Panc1 (cell line): Measurements from ENCODE around the gene MEGF11. TPM values are rescaled to one million over a fixed set of nuclear protein-coding genes. Genes with fewer than 3 reads are reported as not detected.

Experiments used
- ATAC-seq: fragments of 200-7000 bp; cut with Tn5 transposase; 2 replicates; pipeline ENCODE4 v1.9.1; 2020; ENCODE audit warnings: mild to moderate bottlenecking, moderate library complexity
- BruUV-seq: library from RNA; stranded (reverse); fragments of 400-500 nt; replicated peaks from 2 replicates; lab custom pipeline; 2021; lab: Mats Ljungman, UMichigan
- CTCF ChIA-PET: fragments of 300-600 bp; sonication (Branson Sonifier 250); formaldehyde crosslinking; loops from one replicate; lab custom pipeline; 2022; ENCODE audit warnings: antibody characterized with exemption; lab: Charles Lee
- POLR2A ChIA-PET: fragments of 300-600 bp; sonication (Branson Sonifier 250); formaldehyde crosslinking; loops from one replicate; lab custom pipeline; 2022; ENCODE audit warnings: antibody characterized with exemption; lab: Charles Lee
- DNase-seq: peaks from one replicate; pipeline ENCODE4 v3.0.0-alpha.2; 2010; ENCODE audit warnings: low read depth, low spot score
- H3K27ac ChIP-seq: 2 replicates; pipeline ENCODE4 v1.5.1; 2011; ENCODE audit warnings: mild to moderate bottlenecking, low read length, inconsistent platforms
- H3K27me3 ChIP-seq: fragments of 200-500 bp; sonication (Bioruptor generic); 2 replicates; pipeline ENCODE4 v1.6.0; 2014; ENCODE audit warnings: low read length, inconsistent platforms; ENCODE audit not compliant: control insufficient read depth, insufficient read depth
- H3K36me3 ChIP-seq: fragments of 200-500 bp; sonication (Bioruptor generic); 2 replicates; pipeline ENCODE4 v1.5.1; 2014; ENCODE audit warnings: inconsistent platforms, mild to moderate bottlenecking, low read length, moderate library complexity; ENCODE audit not compliant: control insufficient read depth, insufficient read depth
- H3K4me1 ChIP-seq: 2 replicates; pipeline ENCODE4 v1.5.1; 2011; ENCODE audit warnings: inconsistent platforms, mild to moderate bottlenecking, low read length, moderate library complexity; ENCODE audit not compliant: control insufficient read depth, insufficient read depth
- H3K4me3 ChIP-seq, 2 experiments: 2 replicates each; pipeline ENCODE4 v1.5.1; 2011 to 2012; ENCODE audit warnings: low read depth in 2 of 2, low read length in 2 of 2, mild to moderate bottlenecking in 2 of 2, inconsistent platforms in 1 of 2, moderate library complexity in 1 of 2
- H3K9me3 ChIP-seq: fragments of 200-500 bp; sonication (Bioruptor generic); 2 replicates; pipeline ENCODE4 v1.5.1; 2014; ENCODE audit warnings: low read depth, mild to moderate bottlenecking, inconsistent platforms, low read length, moderate library complexity; ENCODE audit not compliant: control insufficient read depth, insufficient read depth
- CTCF ChIP-seq: fragments of 450-650 bp; IDR thresholded peaks from 2 replicates; pipeline ENCODE4 v1.5.1; 2017; ENCODE audit warnings: mild to moderate bottlenecking
- POLR2AphosphoS5 ChIP-seq: IDR thresholded peaks from 2 replicates; pipeline ENCODE4 v1.6.1; 2012; ENCODE audit warnings: mild to moderate bottlenecking, low read depth, low read length, moderate library complexity
- REST ChIP-seq, 2 experiments: IDR thresholded peaks; 2 replicates each; pipeline ENCODE4 v1.6.1; 2011 to 2012; ENCODE audit warnings: low read depth in 2 of 2, control low read depth in 1 of 2, low read length in 1 of 2, mild to moderate bottlenecking in 1 of 2, moderate library complexity in 1 of 2; ENCODE audit not compliant: insufficient read depth in 1 of 2
- SIN3A ChIP-seq: IDR thresholded peaks from 2 replicates; pipeline ENCODE4 v1.6.1; 2012; ENCODE audit warnings: low read depth, mild to moderate bottlenecking, low read length, moderate library complexity, borderline replicate concordance; ENCODE audit not compliant: insufficient read depth
- TCF7L2 ChIP-seq: IDR thresholded peaks from 2 replicates; pipeline ENCODE4 v1.6.1; 2011; ENCODE audit warnings: mild to moderate bottlenecking, low read depth, low read length, inconsistent platforms
- in situ Hi-C: cut with HindIII; loops from 2 replicates; pipeline ENCODE4 v1.10.0; 2016; ENCODE audit warnings: low sequenced_read_pairs, low pct_unique_long_range_greater_than_20kb
- intact Hi-C: fragments of 100-400 bp; cut with micrococcal nuclease; formaldehyde crosslinking; loops from one replicate; pipeline ENCODE4 v1.10.0; 2022; ENCODE audit not compliant: unreplicated experiment
- total RNA-seq: library from RNA; stranded (reverse); gene quantifications from one replicate; pipeline ENCODE4 v1.2.1, GENCODE V29; 2021; ENCODE audit not compliant: unreplicated experiment

Gene MEGF11
- total RNA-seq, 1 experiment from 2014 or later: 0.95 TPM

- Histone ChIP-seq H3K27me3 (peaks cover 11% of the 10 kb centered on the region), H3K9me3 (no peaks in the 10 kb centered on the region), H3K27ac (no peak overlapping the region), H3K36me3 (no peaks in the 10 kb centered on the region), H3K4me1 (no peaks in the 10 kb centered on the region; the same call in 1 of the 2 replicates), H3K4me3 (no peak overlapping the region)
- DNase-seq (no peak), ATAC-seq (no peak)
- no TSS peak for BruUV-seq
- TF ChIP-seq CTCF (no peak), SIN3A (no peak), POLR2AphosphoS5 (no peak), TCF7L2 (no peak), REST (IDR thresholded peaks at IDR 0.05; ENCODE audit: insufficient read depth in 1 of 2, low read depth in 2 of 2, low read length in 1 of 2) (no peak)
- CTCF ChIA-PET: no interaction called here
- POLR2A ChIA-PET: interaction anchor here (0.6 kb wide), 1 partner anchor 270 kb away, joined by 3 read pairs; no protein-coding TSS in a partner anchor
- in situ Hi-C loops: no loop called here
- intact Hi-C loops: no loop called here
These were observed 183.2 kb downstream of the MEGF11 start for GRCh38 chr15:66070220-66070934.

GRCh38 chr15:66069751-66070150 is 183.8 kb downstream of the MEGF11 start:
- no peak for ATAC-seq
- in situ Hi-C loops (no loop called here), intact Hi-C loops (no loop called here)
- Histone ChIP-seq H3K4me1 (no peaks in the 10 kb centered on the region; the same call in 1 of the 2 replicates), H3K27ac (no peak overlapping the region), H3K4me3 (no peak overlapping the region), H3K36me3 (no peaks in the 10 kb centered on the region), H3K27me3 (peaks cover 11% of the 10 kb centered on the region), H3K9me3 (no peaks in the 10 kb centered on the region)
- POLR2A ChIA-PET: no interaction called here
- no peak for DNase-seq
- TF ChIP-seq REST (IDR thresholded peaks at IDR 0.05; ENCODE audit: insufficient read depth in 1 of 2, low read depth in 2 of 2, low read length in 1 of 2) (no peak), SIN3A (no peak), TCF7L2 (no peak), CTCF (no peak), POLR2AphosphoS5 (no peak)
- CTCF ChIA-PET: no interaction called here
- BruUV-seq: no TSS peak
